ENCODE measurements around the gene PRDX5. TPM values are rescaled to one million over a fixed set of nuclear protein-coding genes. Genes with fewer than 3 reads are reported as not detected.
A peak's percentile ranks its signal among the peaks of the same experiment; 100 is the strongest.

PRDX5 gene
- total and polyA plus RNA-seq, 2 donors from 2014 or later = 192 to 1,026 TPM

DNA sequence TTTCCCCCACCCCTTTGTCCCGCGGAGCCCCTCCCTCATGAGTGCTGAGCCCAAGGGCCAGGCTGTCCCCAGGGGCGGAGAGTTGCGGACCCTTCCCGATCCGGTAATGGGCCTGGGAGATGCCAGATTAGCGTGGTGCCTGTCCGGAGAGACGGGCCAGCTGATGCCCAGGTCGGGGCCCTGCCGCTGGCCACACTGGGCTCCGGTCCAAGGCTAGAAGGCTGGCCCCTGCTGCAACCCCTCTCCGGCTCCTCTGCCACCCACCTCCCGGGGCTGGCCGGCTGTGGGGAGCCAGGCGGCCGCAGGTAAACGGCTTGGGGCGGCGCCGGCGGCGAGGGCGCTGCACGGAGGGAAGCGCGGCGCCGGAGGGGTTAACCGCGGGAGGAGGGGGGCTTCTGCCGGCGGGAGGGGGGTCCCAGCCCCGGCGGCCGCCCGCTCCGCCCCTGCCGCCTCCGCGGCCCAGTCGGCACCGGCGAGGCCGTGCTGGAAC, 26.6 kb upstream of the PRDX5 start, which contains the start of gene KCNK4:
TSS of gene KCNK4 (plus strand) at position 41 of the 490 bp plus-strand sequence. CDS start 1,717 bp downstream, outside the sequence.
- TF ChIP-seq, protein P1, sequence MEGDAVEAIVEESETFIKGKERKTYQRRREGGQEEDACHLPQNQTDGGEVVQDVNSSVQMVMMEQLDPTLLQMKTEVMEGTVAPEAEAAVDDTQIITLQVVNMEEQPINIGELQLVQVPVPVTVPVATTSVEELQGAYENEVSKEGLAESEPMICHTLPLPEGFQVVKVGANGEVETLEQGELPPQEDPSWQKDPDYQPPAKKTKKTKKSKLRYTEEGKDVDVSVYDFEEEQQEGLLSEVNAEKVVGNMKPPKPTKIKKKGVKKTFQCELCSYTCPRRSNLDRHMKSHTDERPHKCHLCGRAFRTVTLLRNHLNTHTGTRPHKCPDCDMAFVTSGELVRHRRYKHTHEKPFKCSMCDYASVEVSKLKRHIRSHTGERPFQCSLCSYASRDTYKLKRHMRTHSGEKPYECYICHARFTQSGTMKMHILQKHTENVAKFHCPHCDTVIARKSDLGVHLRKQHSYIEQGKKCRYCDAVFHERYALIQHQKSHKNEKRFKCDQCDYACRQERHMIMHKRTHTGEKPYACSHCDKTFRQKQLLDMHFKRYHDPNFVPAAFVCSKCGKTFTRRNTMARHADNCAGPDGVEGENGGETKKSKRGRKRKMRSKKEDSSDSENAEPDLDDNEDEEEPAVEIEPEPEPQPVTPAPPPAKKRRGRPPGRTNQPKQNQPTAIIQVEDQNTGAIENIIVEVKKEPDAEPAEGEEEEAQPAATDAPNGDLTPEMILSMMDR (IDR thresholded peaks at IDR 0.05; ENCODE audit: borderline replicate concordance, extremely low read depth, insufficient read depth) = no peak
- FAIRE-seq = no peak
- Histone ChIP-seq H3K27me3 (ENCODE audit: control insufficient read depth, insufficient read depth, low read length) (peaks cover 29% of the 10 kb centered on the region), H3K4me3 (ENCODE audit: low read length in 3 of 3) (no peak within 1 kb of the TSS), H3K27ac (ENCODE audit: low read depth in 2 of 2, low read length in 2 of 2) (no peak within 1 kb of the TSS), H3K36me3 (ENCODE audit: control insufficient read depth in 2 of 3, insufficient read depth in 3 of 3, low read length in 3 of 3) (no peaks in the 10 kb centered on the region), H3K9ac (ENCODE audit: low read length in 3 of 3) (no peak within 1 kb of the TSS), H3K4me1 (ENCODE audit: control insufficient read depth in 2 of 3, insufficient read depth in 2 of 3, low read depth in 1 of 3, low read length in 3 of 3) (peaks cover 0 to 6% (median 0%) of the 10 kb centered on the region in 3 donors), H3K9me3 (ENCODE audit: control insufficient read depth in 2 of 3, insufficient read depth in 1 of 3, low read length in 3 of 3) (no peaks in the 10 kb centered on the region)
- peak in 2 of 5 donors; percentile 62 to 77 for DNase-seq
- intact Hi-C loops (cut with DNase I) = no loop called here

- DNase-seq (peak in 1 of 5 donors; percentile 49), FAIRE-seq (no peak)
- Histone ChIP-seq H3K4me3 (ENCODE audit: low read length in 3 of 3) (no peak overlapping the region), H3K27me3 (ENCODE audit: control insufficient read depth, insufficient read depth, low read length) (peaks cover 34% of the 10 kb centered on the region), H3K9ac (ENCODE audit: low read length in 3 of 3) (no peak overlapping the region), H3K4me1 (ENCODE audit: control insufficient read depth in 2 of 3, insufficient read depth in 2 of 3, low read depth in 1 of 3, low read length in 3 of 3) (peaks cover 0 to 3% (median 0%) of the 10 kb centered on the region in 3 donors), H3K36me3 (ENCODE audit: control insufficient read depth in 2 of 3, insufficient read depth in 3 of 3, low read length in 3 of 3) (no peaks in the 10 kb centered on the region), H3K27ac (ENCODE audit: low read depth in 2 of 2, low read length in 2 of 2) (no peak overlapping the region), H3K9me3 (ENCODE audit: control insufficient read depth in 2 of 3, insufficient read depth in 1 of 3, low read length in 3 of 3) (no peaks in the 10 kb centered on the region)
- TF ChIP-seq, protein P1 (IDR thresholded peaks at IDR 0.05; ENCODE audit: borderline replicate concordance, extremely low read depth, insufficient read depth) = no peak
- intact Hi-C loops (cut with DNase I) = no loop called here
Measured at GRCh38 chr11:64291752-64292459, 26.0 kb upstream of the PRDX5 start.

GRCh38 chr11:64292460-64293254, 25.3 kb upstream of the PRDX5 start:
- Histone ChIP-seq H3K4me3 (ENCODE audit: low read length in 3 of 3) (no peak overlapping the region), H3K4me1 (ENCODE audit: control insufficient read depth in 2 of 3, insufficient read depth in 2 of 3, low read depth in 1 of 3, low read length in 3 of 3) (peaks cover 0 to 3% (median 0%) of the 10 kb centered on the region in 3 donors), H3K9me3 (ENCODE audit: control insufficient read depth in 2 of 3, insufficient read depth in 1 of 3, low read length in 3 of 3) (no peaks in the 10 kb centered on the region), H3K27ac (ENCODE audit: low read depth in 2 of 2, low read length in 2 of 2) (no peak overlapping the region), H3K36me3 (ENCODE audit: control insufficient read depth in 2 of 3, insufficient read depth in 3 of 3, low read length in 3 of 3) (no peaks in the 10 kb centered on the region), H3K27me3 (ENCODE audit: control insufficient read depth, insufficient read depth, low read length) (peaks cover 39% of the 10 kb centered on the region), H3K9ac (ENCODE audit: low read length in 3 of 3) (no peak overlapping the region)
- intact Hi-C loops (cut with DNase I) = no loop called here
- TF ChIP-seq, protein P1 (IDR thresholded peaks at IDR 0.05; ENCODE audit: borderline replicate concordance, extremely low read depth, insufficient read depth) = no peak
- FAIRE-seq (no peak), DNase-seq (no peak)

Measured in kidney (tissue), 14 donors.